ENCODE data around the gene DNMT3A.

DNA sequence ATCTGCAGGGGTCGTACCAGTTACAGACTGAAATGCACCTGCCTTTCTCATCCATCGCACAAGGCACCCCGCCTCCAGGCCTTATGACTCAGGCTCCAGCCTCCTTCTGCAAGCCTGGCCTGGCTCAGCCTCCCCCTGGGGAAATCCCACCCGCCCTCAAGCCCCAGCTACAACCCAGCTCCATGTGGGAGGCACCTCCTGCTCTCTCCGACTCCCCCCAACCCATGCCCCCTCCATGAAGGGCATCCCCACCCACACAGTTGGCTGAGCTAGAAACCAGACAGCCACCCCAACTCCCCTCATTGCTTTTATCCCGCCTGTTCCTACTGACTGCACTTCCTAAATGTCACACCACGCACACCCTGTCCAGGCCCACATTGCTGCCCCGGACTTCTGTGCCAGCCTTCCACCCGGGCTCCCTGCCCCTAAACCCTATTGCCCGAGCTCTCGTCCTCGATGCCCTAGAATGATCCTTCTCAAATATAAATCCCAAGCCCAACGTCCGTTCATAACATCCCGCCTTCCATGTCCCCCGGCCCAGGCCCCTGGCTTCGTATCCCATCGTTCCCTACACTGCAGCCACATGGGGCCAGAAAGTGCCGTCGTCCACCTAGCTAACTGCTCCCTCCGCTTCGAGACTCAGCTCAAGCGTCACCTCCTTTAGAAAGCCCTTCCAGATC lies 9.9 kb downstream of the DNMT3A start:
- TF ChIP-seq ZFX (IDR thresholded peaks at IDR 0.05) (no peak), CTCF (conservative IDR thresholded peaks at IDR 0.05) (no peak)

Data from C4-2B (cell line).